ENCODE measurements around the gene GUCD1. TPM values are rescaled to one million over a fixed set of nuclear protein-coding genes. Genes with fewer than 3 reads are reported as not detected.

GUCD1 gene
- total and polyA plus RNA-seq, 7 donors = 85.6 to 301 (median 98.6) TPM

DNA sequence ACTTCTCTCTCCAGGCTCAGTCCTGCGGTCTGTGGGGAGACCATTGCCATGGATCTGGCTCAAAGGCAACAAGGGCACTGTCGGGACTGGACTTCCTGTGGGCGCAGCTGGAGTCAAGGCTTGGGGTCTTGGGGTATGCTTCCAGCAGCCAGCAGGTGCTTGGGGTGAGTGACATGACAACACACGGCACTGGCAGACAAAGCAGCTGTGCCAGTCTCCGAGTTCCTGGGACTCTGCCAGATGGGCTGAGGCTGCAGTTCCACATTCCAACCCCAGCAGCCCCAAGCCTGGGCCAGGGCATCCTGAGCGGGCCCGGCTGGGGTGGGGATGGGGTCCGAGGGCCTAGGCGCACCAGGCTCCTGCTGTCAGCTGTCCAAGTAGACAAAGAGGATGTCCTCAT lies 12.3 kb downstream of the GUCD1 start:
- H3K36me3 ChIP-seq = peaks cover 34 to 77% (median 57%) of the 10 kb centered on the region in 4 donors
- WGBS, 2 donors = 78 to 79% methylated on average over 9 of the region's 9 CpGs

DNA sequence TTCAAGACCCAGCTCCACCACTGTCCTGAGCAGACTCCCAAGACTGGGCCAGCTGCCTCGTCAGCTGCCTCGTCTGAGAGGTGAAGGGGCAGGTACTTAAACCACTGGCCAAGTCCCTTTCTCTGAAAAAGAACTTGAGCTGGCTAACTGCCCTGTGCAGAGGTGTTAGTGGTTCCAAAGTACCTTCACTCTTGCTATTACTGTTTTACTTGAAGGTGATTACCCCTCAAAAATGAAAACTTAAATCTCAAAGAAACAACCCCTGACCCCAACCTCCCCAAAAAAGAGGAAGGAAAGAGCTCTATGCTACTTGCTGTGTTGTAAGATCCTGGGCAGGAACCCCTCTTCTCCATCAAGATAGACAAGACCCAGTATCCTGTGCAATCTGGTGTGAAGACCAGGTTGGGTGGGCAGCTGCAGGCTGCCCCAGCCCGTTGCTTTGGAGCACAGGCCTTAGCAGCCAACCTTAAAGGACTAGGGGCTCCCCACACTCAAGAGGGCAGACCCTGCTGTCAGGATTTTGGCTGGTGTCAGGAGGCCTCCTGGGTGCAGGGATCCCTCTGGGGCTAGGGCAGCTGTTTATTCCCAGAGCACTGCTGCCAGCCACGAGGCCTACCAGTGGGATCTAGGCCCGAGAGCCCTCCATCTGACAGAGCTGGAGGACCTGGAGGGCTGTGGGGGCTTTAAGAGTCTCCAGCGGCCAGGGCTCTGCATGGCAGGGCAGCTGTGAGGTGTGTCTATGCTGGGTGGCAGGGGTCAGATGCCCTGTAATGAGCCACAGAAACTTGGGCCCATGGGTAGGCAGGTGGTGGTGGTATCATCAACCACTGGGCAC lies 13.0 kb downstream of the GUCD1 start:
- H3K27ac ChIP-seq = no peak overlapping the region
- 79 to 86% methylated on average over 6 of the region's 6 CpGs for WGBS, 2 donors
- peaks cover 0 to 23% (median 14%) of the 10 kb centered on the region in 4 donors for H3K4me1 ChIP-seq
- peaks cover 26 to 70% (median 50%) of the 10 kb centered on the region in 4 donors for H3K36me3 ChIP-seq
- DNase-seq = no peak
- H3K27me3 ChIP-seq = no peaks in the 10 kb centered on the region
- no peak overlapping the region for H3K4me3 ChIP-seq
- intact Hi-C loops (cut with DNase I) = no loop called here
- H3K9me3 ChIP-seq = no peaks in the 10 kb centered on the region
- TF ChIP-seq EP300 (IDR thresholded peaks at IDR 0.05) (no peak), POLR2A (IDR thresholded peaks at IDR 0.05) (no peak), POLR2AphosphoS5 (IDR thresholded peaks at IDR 0.05) (no peak)
- TF ChIP-seq, protein P1, sequence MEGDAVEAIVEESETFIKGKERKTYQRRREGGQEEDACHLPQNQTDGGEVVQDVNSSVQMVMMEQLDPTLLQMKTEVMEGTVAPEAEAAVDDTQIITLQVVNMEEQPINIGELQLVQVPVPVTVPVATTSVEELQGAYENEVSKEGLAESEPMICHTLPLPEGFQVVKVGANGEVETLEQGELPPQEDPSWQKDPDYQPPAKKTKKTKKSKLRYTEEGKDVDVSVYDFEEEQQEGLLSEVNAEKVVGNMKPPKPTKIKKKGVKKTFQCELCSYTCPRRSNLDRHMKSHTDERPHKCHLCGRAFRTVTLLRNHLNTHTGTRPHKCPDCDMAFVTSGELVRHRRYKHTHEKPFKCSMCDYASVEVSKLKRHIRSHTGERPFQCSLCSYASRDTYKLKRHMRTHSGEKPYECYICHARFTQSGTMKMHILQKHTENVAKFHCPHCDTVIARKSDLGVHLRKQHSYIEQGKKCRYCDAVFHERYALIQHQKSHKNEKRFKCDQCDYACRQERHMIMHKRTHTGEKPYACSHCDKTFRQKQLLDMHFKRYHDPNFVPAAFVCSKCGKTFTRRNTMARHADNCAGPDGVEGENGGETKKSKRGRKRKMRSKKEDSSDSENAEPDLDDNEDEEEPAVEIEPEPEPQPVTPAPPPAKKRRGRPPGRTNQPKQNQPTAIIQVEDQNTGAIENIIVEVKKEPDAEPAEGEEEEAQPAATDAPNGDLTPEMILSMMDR (IDR thresholded peaks at IDR 0.05) = no peak

More for the DNA sequence above, 12.3 kb downstream of the GUCD1 start:
- H3K4me3 ChIP-seq = no peak overlapping the region
- H3K4me1 ChIP-seq = peaks cover 0 to 23% (median 14%) of the 10 kb centered on the region in 4 donors
- no peak for DNase-seq
- intact Hi-C loops (cut with DNase I) = no loop called here
- TF ChIP-seq POLR2A (IDR thresholded peaks at IDR 0.05) (no peak), EP300 (IDR thresholded peaks at IDR 0.05) (no peak), POLR2AphosphoS5 (IDR thresholded peaks at IDR 0.05) (no peak)
- TF ChIP-seq, protein P1 (IDR thresholded peaks at IDR 0.05) = no peak
- no peak overlapping the region for H3K27ac ChIP-seq
- no peaks in the 10 kb centered on the region for H3K27me3 ChIP-seq
- no peaks in the 10 kb centered on the region for H3K9me3 ChIP-seq

DNA sequence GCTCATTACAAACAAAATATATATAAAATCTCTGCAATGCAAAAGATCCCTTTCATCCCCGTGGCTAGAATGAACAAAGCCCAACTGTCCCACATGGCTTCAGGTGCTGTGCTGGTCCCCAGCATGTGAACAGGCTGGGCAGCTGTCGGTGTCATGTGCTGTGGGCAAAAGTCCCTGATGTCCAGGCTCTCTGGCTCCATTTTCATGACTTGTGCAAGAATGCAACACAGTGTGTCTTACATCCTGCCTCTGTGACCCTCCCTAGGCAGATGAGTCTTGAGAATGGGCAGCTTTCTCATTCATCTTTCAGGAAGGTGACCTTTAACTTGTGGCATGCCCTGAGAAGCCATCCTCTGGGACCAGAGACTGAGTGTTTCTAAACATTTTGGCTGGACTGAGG lies 14.5 kb downstream of the GUCD1 start:
- Histone ChIP-seq H3K27me3 (no peaks in the 10 kb centered on the region), H3K4me1 (peaks cover 0 to 19% (median 12%) of the 10 kb centered on the region in 4 donors), H3K9me3 (no peaks in the 10 kb centered on the region), H3K27ac (no peak overlapping the region), H3K4me3 (no peak overlapping the region), H3K36me3 (peaks cover 19 to 61% (median 42%) of the 10 kb centered on the region in 4 donors)
- no peak for DNase-seq
- 84 to 90% methylated on average over 2 of the region's 2 CpGs for WGBS, 2 donors
- intact Hi-C loops (cut with DNase I) = no loop called here
- TF ChIP-seq POLR2A (IDR thresholded peaks at IDR 0.05) = no peak
- TF ChIP-seq, protein P1 (IDR thresholded peaks at IDR 0.05) = no peak
- TF ChIP-seq POLR2AphosphoS5 (IDR thresholded peaks at IDR 0.05) = no peak
- no peak for TF ChIP-seq EP300 (IDR thresholded peaks at IDR 0.05)

DNA sequence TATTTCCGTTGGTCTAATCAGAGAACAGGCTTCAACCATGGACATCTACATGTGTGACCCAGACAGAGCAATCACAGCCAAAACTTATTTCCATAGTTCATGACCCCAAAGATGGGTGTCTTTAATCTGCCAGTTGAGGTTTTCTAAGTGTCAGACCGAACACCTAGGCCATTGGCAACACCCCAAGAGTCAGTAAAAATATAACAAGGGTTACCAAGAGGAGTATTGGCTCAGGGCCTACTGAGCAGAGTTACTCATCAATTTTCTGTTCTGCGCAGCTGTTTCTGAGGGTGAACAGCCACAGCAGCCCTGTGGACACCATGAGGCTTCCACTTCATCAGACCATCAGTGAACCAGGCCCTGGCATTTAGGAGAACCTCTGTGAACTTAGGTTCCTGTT lies 18.8 kb downstream of the GUCD1 start:
- no peaks in the 10 kb centered on the region for H3K9me3 ChIP-seq
- H3K4me3 ChIP-seq = no peak overlapping the region
- intact Hi-C loops (cut with DNase I) = no loop called here
- TF ChIP-seq, protein P1 (IDR thresholded peaks at IDR 0.05) = no peak
- TF ChIP-seq POLR2AphosphoS5 (IDR thresholded peaks at IDR 0.05) = no peak
- H3K27me3 ChIP-seq = no peaks in the 10 kb centered on the region
- H3K4me1 ChIP-seq = no peaks in the 10 kb centered on the region
- H3K27ac ChIP-seq = no peak overlapping the region
- peaks cover 0 to 24% (median 11%) of the 10 kb centered on the region in 4 donors for H3K36me3 ChIP-seq
- WGBS, 2 donors = 37 to 79% methylated on average over 3 of the region's 3 CpGs
- DNase-seq = no peak
